HL-60/S4 (cell line): Measurements from ENCODE around the gene KIRREL2.
"Not testable (repeated sequence)": the region's sequence is repeated elsewhere in the genome, so short reads cannot be mapped to it uniquely, and the experiment has no call there.

Source experiments
- in situ Hi-C: fragments of 300-500 bp; cut with MboI; formaldehyde crosslinking; loops from 2 replicates; pipeline ENCODE4 v1.14.3; 2022; ENCODE audit warnings: low sequenced_read_pairs

The KIRREL2 gene

GRCh38 chr19:35895911-35896642 is 39.4 kb downstream of the KIRREL2 start:
- in situ Hi-C loops, result no loop called here

- in situ Hi-C loops, result no loop called here
Measured at GRCh38 chr19:35896643-35897040, 39.9 kb downstream of the KIRREL2 start.

GRCh38 chr19:35897706-35898451 is 41.2 kb downstream of the KIRREL2 start:
- in situ Hi-C loops, result no loop called here

- in situ Hi-C loops, result no loop called here
Measured at GRCh38 chr19:35898499-35898809, 41.7 kb downstream of the KIRREL2 start.

GRCh38 chr19:35899547-35900214 is 43.0 kb downstream of the KIRREL2 start:
- in situ Hi-C loops, result no loop called here

GRCh38 chr19:35901055-35901644 is 44.4 kb downstream of the KIRREL2 start:
- in situ Hi-C loops, result no loop called here

- in situ Hi-C loops, result no loop called here
Measured at GRCh38 chr19:35901854-35902661, 45.3 kb downstream of the KIRREL2 start, which contains the start of gene HCST. Gene HCST, plus strand, starts transcription at chr19:35902529. Its CDS starts 65 bp downstream, at chr19:35902594.

GRCh38 chr19:35902870-35903475 is 46.3 kb downstream of the KIRREL2 start:
- in situ Hi-C loops, result no loop called here

GRCh38 chr19:35903550-35904179 is 47.0 kb downstream of the KIRREL2 start:
- in situ Hi-C loops, result no loop called here

- in situ Hi-C loops, result no loop called here
Measured at GRCh38 chr19:35904311-35905068, 47.8 kb downstream of the KIRREL2 start.

GRCh38 chr19:35905178-35905727 is 48.5 kb downstream of the KIRREL2 start:
- in situ Hi-C loops, result no loop called here

- in situ Hi-C loops, result no loop called here
Measured at GRCh38 chr19:35907377-35907745, 50.6 kb downstream of the KIRREL2 start.

- in situ Hi-C loops, result no loop called here
Measured at GRCh38 chr19:35908010-35908441, 51.3 kb downstream of the KIRREL2 start, which contains the start of gene TYROBP. Gene TYROBP, minus strand, starts transcription at chr19:35908295. Its CDS starts 67 bp downstream, at chr19:35908228.

GRCh38 chr19:35908973-35909683 is 52.4 kb downstream of the KIRREL2 start:
- in situ Hi-C loops, result no loop called here

- in situ Hi-C loops, result no loop called here
Measured at GRCh38 chr19:35909684-35910035, 52.9 kb downstream of the KIRREL2 start.

GRCh38 chr19:35910355-35910754 is 53.6 kb downstream of the KIRREL2 start:
- in situ Hi-C loops, result not testable (repeated sequence)

GRCh38 chr19:35911173-35911572 is 54.5 kb downstream of the KIRREL2 start:
- in situ Hi-C loops, result no loop called here

- in situ Hi-C loops, result no loop called here
Measured at GRCh38 chr19:35911790-35912189, 55.1 kb downstream of the KIRREL2 start.
